ENCODE data around the gene ESRP2.

ESRP2 gene

DNA sequence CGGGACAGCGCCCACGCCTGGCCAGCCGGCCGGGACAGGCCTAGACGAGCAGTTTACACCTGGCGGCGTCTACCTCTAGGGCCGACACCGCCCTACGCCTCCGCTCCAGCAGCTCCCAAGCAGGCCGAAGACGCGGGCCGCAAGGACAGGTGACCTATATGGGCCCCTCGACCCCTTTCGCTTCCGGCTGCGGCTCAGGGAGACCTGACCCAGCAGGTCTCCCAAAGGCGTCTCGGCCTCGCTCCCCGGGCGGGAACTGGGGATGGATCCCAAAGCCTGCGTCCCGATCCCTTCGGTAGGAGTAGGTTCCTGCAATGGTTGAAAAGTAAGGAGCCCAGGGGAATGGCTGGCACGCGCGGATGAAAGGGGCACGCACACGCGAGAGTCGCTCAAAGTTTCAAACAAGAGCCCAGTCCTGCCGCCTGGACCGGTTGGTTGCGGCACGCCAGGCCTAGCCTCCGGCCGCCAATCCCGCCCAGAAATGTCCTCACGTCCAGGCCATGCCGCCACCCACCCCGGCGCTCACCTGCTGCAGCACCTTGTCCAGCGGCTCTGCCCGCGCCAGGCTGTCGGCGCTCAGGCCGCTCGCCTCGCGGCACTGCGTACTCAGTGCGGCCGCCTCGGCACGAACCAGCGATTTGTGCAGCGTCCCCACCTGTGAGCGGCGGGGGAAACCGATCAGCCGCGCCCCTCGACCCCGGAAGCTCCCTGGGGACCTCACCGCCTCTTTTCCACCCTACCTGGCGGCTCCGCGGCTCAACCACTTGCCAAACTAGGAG lies 630 bp downstream of the ESRP2 start (continued):
- TF ChIP-seq SALL2 (tag by site-specific recombination; IDR thresholded peaks at IDR 0.05; ENCODE audit: borderline replicate concordance), result no peak
- TF ChIP-seq, protein P1, sequence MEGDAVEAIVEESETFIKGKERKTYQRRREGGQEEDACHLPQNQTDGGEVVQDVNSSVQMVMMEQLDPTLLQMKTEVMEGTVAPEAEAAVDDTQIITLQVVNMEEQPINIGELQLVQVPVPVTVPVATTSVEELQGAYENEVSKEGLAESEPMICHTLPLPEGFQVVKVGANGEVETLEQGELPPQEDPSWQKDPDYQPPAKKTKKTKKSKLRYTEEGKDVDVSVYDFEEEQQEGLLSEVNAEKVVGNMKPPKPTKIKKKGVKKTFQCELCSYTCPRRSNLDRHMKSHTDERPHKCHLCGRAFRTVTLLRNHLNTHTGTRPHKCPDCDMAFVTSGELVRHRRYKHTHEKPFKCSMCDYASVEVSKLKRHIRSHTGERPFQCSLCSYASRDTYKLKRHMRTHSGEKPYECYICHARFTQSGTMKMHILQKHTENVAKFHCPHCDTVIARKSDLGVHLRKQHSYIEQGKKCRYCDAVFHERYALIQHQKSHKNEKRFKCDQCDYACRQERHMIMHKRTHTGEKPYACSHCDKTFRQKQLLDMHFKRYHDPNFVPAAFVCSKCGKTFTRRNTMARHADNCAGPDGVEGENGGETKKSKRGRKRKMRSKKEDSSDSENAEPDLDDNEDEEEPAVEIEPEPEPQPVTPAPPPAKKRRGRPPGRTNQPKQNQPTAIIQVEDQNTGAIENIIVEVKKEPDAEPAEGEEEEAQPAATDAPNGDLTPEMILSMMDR (tag by site-specific recombination; IDR thresholded peaks at IDR 0.05), result peak; percentile 90
- TF ChIP-seq, protein P2, sequence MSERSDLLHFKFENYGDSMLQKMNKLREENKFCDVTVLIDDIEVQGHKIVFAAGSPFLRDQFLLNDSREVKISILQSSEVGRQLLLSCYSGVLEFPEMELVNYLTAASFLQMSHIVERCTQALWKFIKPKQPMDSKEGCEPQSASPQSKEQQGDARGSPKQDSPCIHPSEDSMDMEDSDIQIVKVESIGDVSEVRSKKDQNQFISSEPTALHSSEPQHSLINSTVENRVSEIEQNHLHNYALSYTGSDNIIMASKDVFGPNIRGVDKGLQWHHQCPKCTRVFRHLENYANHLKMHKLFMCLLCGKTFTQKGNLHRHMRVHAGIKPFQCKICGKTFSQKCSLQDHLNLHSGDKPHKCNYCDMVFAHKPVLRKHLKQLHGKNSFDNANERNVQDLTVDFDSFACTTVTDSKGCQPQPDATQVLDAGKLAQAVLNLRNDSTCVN (tag by site-specific recombination; optimal IDR thresholded peaks at IDR 0.05), result peak; percentile 73
- TF ChIP-seq, protein P3, sequence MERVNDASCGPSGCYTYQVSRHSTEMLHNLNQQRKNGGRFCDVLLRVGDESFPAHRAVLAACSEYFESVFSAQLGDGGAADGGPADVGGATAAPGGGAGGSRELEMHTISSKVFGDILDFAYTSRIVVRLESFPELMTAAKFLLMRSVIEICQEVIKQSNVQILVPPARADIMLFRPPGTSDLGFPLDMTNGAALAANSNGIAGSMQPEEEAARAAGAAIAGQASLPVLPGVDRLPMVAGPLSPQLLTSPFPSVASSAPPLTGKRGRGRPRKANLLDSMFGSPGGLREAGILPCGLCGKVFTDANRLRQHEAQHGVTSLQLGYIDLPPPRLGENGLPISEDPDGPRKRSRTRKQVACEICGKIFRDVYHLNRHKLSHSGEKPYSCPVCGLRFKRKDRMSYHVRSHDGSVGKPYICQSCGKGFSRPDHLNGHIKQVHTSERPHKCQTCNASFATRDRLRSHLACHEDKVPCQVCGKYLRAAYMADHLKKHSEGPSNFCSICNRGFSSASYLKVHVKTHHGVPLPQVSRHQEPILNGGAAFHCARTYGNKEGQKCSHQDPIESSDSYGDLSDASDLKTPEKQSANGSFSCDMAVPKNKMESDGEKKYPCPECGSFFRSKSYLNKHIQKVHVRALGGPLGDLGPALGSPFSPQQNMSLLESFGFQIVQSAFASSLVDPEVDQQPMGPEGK (tag by site-specific recombination; IDR thresholded peaks at IDR 0.05), result peak; percentile 55; the same call in 1 of the 2 replicates
- peak; percentile 82 for TF ChIP-seq SCRT2 (tag by site-specific recombination; IDR thresholded peaks at IDR 0.05)
- TF ChIP-seq ZNF133 (tag by site-specific recombination; IDR thresholded peaks at IDR 0.05), result no peak
- no peak for TF ChIP-seq ZNF146 (tag by site-specific recombination; IDR thresholded peaks at IDR 0.05)
- no peak for TF ChIP-seq ZNF76 (tag by site-specific recombination; IDR thresholded peaks at IDR 0.05; ENCODE audit: borderline replicate concordance, low read depth)
- TF ChIP-seq PRDM1 (tag by site-specific recombination; IDR thresholded peaks at IDR 0.05), result no peak
- TF ChIP-seq, protein P4, sequence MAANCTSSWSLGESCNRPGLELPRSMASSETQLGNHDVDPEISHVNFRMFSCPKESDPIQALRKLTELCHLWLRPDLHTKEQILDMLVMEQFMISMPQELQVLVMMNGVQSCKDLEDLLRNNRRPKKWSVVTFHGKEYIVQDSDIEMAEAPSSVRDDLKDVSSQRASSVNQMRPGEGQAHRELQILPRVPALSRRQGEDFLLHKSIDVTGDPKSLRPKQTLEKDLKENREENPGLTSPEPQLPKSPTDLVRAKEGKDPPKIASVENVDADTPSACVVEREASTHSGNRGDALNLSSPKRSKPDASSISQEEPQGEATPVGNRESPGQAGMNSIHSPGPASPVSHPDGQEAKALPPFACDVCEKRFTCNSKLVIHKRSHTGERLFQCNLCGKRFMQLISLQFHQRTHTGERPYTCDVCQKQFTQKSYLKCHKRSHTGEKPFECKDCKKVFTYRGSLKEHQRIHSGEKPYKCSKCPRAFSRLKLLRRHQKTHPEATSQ (tag by site-specific recombination; IDR thresholded peaks at IDR 0.05), result no peak
- TF ChIP-seq KLF10 (tag by site-specific recombination; IDR thresholded peaks at IDR 0.05), result peak; percentile 1; the same call in 1 of the 2 replicates
- no peak for TF ChIP-seq ZSCAN30 (tag by site-specific recombination; IDR thresholded peaks at IDR 0.05)
- no peak for TF ChIP-seq ZFP69B (tag by site-specific recombination; IDR thresholded peaks at IDR 0.05)
- no peak for TF ChIP-seq ZNF426 (tag by site-specific recombination; IDR thresholded peaks at IDR 0.05)
- TF ChIP-seq ZNF155 (tag by site-specific recombination; IDR thresholded peaks at IDR 0.05), result no peak
- TF ChIP-seq, protein P5, sequence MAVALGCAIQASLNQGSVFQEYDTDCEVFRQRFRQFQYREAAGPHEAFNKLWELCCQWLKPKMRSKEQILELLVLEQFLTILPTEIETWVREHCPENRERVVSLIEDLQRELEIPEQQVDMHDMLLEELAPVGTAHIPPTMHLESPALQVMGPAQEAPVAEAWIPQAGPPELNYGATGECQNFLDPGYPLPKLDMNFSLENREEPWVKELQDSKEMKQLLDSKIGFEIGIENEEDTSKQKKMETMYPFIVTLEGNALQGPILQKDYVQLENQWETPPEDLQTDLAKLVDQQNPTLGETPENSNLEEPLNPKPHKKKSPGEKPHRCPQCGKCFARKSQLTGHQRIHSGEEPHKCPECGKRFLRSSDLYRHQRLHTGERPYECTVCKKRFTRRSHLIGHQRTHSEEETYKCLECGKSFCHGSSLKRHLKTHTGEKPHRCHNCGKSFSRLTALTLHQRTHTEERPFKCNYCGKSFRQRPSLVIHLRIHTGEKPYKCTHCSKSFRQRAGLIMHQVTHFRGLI (tag by site-specific recombination; IDR thresholded peaks at IDR 0.05), result no peak; the same call in 1 of the 2 replicates
- TF ChIP-seq, protein P6, sequence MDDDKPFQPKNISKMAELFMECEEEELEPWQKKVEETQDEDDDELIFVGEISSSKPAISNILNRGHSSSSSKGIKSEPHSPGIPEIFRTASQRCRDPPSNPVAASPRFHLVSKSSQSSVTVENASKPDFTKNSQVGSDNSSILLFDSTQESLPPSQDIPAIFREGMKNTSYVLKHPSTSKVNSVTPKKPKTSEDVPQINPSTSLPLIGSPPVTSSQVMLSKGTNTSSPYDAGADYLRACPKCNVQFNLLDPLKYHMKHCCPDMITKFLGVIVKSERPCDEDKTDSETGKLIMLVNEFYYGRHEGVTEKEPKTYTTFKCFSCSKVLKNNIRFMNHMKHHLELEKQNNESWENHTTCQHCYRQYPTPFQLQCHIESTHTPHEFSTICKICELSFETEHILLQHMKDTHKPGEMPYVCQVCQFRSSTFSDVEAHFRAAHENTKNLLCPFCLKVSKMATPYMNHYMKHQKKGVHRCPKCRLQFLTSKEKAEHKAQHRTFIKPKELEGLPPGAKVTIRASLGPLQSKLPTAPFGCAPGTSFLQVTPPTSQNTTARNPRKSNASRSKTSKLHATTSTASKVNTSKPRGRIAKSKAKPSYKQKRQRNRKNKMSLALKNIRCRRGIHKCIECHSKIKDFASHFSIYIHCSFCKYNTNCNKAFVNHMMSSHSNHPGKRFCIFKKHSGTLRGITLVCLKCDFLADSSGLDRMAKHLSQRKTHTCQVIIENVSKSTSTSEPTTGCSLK (tag by site-specific recombination; IDR thresholded peaks at IDR 0.05), result no peak
- TF ChIP-seq TCF7L2 (IDR thresholded peaks at IDR 0.05; ENCODE audit: borderline replicate concordance, low read depth, low read length), result no peak
- TF ChIP-seq MEIS1 (CRISPR knock-in tag; IDR thresholded peaks at IDR 0.05; ENCODE audit: borderline replicate concordance), result no peak
- no peak for TF ChIP-seq ZNF157 (tag by site-specific recombination; IDR thresholded peaks at IDR 0.05)
- no peak for TF ChIP-seq ZBTB21 (tag by site-specific recombination; IDR thresholded peaks at IDR 0.05)
- TF ChIP-seq, protein P7, sequence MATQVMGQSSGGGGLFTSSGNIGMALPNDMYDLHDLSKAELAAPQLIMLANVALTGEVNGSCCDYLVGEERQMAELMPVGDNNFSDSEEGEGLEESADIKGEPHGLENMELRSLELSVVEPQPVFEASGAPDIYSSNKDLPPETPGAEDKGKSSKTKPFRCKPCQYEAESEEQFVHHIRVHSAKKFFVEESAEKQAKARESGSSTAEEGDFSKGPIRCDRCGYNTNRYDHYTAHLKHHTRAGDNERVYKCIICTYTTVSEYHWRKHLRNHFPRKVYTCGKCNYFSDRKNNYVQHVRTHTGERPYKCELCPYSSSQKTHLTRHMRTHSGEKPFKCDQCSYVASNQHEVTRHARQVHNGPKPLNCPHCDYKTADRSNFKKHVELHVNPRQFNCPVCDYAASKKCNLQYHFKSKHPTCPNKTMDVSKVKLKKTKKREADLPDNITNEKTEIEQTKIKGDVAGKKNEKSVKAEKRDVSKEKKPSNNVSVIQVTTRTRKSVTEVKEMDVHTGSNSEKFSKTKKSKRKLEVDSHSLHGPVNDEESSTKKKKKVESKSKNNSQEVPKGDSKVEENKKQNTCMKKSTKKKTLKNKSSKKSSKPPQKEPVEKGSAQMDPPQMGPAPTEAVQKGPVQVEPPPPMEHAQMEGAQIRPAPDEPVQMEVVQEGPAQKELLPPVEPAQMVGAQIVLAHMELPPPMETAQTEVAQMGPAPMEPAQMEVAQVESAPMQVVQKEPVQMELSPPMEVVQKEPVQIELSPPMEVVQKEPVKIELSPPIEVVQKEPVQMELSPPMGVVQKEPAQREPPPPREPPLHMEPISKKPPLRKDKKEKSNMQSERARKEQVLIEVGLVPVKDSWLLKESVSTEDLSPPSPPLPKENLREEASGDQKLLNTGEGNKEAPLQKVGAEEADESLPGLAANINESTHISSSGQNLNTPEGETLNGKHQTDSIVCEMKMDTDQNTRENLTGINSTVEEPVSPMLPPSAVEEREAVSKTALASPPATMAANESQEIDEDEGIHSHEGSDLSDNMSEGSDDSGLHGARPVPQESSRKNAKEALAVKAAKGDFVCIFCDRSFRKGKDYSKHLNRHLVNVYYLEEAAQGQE (tag by site-specific recombination; IDR thresholded peaks at IDR 0.05), result no peak
- TF ChIP-seq MYNN (tag by site-specific recombination; IDR thresholded peaks at IDR 0.05; ENCODE audit: borderline replicate concordance), result no peak
- no peak for TF ChIP-seq ZNF571 (tag by site-specific recombination; IDR thresholded peaks at IDR 0.05)
- TF ChIP-seq ZNF561 (tag by site-specific recombination; IDR thresholded peaks at IDR 0.05; ENCODE audit: borderline replicate concordance), result peak; percentile 35; the same call in 1 of the 2 replicates

Measured in HEK293 (cell line).